ENCODE data around the gene PYGM.

GRCh38 chr11:64717268-64717578 is 42.6 kb downstream of the PYGM start:
- no peak for TF ChIP-seq SIN3A (IDR thresholded peaks at IDR 0.05; ENCODE audit: borderline replicate concordance, insufficient read depth, low read length)
- no peak for TF ChIP-seq POLR2AphosphoS5 (IDR thresholded peaks at IDR 0.05; ENCODE audit: low read depth, low read length)
- no peak for TF ChIP-seq TAF1 (IDR thresholded peaks at IDR 0.05; ENCODE audit: borderline replicate concordance, insufficient read depth, low read length)

All from PFSK-1 (cell line).